Muscle of back (tissue), 11 donors: ENCODE results near the gene PNRC2. TPM values are rescaled to one million over a fixed set of nuclear protein-coding genes. Genes with fewer than 3 reads are reported as not detected.
"Not testable (repeated sequence)": the region's sequence is repeated elsewhere in the genome, so short reads cannot be mapped to it uniquely, and the experiment has no call there.

ENCODE experiments used
- DNase-seq, 3 donors: peaks; one replicate each; pipeline versions ENCODE4 v3.0.0 to v3.0.0-alpha.2; 2013
- polyA plus RNA-seq, 10 donors: library from polyadenylated mRNA; unstranded; fragments of 120-200 nt; gene quantifications; one replicate each; pipeline ENCODE4 v1.2.1, GENCODE V29; 2013; ENCODE audit not compliant: insufficient read length in 10 of 10

The PNRC2 gene
- polyA plus RNA-seq, 10 donors = 96.5 to 144 (median 104) TPM

GRCh38 chr1:23931491-23931880, 28.1 kb upstream of the PNRC2 start:
- DNase-seq = no peak

GRCh38 chr1:23936481-23937176, 23.0 kb upstream of the PNRC2 start:
- no peak for DNase-seq

DNA sequence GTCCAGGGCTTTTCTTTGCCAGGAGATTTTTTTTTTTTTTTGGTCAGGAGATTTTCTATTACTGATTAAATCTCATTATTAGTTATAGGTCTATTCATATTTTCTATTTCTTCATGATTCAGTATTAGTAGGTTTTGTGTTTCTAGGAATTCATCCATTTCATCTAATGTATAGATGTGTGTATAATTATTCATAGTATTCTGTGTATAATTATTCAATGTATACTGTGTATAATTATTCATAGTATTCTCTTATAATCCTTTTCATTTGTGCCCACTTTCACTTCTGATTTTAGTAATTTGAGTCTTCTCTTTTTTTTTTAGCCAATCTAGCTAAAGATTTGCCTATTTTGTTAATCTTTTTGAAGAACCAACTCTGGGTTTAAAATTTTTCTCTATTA, 12.3 kb upstream of the PNRC2 start:
- no peak for DNase-seq

- no peak for DNase-seq
These were observed 6.6 kb upstream of the PNRC2 start for GRCh38 chr1:23953020-23953419.

GRCh38 chr1:23957096-23957495, 2.5 kb upstream of the PNRC2 start:
- no peak for DNase-seq

DNA sequence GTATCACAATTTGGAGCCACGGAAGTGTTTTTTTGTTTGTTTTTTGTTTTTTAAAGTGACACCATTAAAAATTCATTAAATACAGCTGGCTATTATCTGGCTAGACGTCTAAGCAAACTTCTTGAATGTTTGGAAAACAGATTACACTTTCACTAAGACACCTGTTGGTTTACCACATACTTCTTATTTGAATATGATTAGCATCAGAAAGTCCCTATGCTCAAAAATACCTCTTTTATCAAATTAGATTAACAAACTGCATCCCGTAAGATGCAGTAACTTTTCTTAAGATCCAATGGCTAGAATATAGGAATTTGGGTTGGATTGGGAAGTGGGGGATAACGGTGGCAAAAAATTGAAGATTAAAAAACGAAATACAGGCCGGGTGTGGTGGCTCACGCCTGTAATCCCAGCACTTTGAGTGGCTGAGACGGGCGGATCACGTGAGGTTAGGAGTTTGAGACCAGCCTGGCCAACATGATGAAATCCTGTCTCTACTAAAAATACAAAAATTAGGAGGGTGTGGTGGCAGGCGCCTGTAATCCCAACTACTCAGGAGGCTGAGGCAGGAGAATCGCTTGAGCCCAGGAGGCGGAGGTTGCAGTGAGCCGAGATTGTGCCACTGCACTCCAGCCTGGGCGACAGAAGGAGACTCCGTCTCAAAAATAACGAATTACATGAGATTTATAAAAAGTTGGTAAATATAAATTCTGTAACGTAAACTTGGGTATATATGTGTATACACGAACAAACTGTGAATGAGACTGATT, 1.4 kb upstream of the PNRC2 start:
- not testable (repeated sequence) for DNase-seq

GRCh38 chr1:23958810-23959460, 693 bp upstream of the PNRC2 start:
- peak; percentile 89 to 96 (median 90) for DNase-seq

GRCh38 chr1:23960291-23961020, 828 bp downstream of the PNRC2 start:
- no peak for DNase-seq

DNA sequence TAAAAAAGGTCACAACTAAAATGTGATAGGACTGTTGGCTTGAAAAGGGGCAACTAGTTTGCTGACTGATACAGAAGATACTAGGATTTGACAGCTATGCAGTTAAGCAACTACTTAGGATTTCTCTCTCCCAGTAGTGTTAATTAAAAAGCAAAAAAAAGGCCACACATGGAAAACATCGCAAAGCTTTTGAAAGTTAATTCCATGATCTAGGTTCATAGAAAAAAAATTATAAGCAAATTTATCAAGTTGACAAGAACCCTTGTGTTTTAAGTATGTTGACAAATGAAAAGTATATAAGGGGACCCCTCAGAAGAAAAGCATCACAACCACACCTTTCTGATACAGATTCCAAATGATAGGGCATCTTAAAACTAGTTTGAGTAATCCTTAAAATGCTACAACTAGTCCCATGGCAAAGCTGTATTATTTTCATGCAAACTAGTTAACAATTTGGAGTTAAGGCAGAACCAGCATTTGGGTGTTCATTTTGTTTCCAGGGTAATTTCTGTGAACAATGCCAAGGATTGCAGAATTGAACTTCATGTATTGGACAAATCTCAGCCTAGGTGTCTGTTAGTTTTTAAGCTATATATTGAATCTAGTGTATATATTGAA, 4.1 kb downstream of the PNRC2 start:
- no peak for DNase-seq

DNA sequence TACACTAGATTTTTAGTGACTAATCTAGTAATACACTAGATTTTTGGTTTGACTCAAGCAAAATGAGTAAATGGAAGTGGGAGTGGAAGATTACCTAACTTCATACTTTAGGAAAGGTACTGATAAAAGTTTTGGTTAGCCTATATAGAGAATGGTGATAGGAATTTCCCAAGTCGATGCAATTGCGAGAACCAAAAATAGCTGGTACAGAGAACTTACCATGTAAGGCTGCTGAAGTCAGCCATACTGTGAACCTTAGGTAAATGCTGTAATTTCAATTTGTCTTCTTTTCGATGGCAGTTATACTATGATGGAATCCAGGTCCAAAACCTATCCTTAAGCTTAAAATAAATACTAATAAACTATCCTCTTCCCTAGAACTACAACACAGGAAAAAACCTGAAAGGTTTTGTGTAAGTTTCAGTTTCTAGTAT, 4.6 kb downstream of the PNRC2 start:
- DNase-seq = no peak

- DNase-seq = no peak
These were observed 5.4 kb downstream of the PNRC2 start for GRCh38 chr1:23964790-23965740.

- no peak for DNase-seq
These were observed 7.4 kb downstream of the PNRC2 start for GRCh38 chr1:23966973-23967493.

- no peak for DNase-seq
These were observed 8.2 kb downstream of the PNRC2 start for GRCh38 chr1:23967871-23968270.

GRCh38 chr1:23977187-23977853, 17.7 kb downstream of the PNRC2 start:
- DNase-seq = no peak

DNA sequence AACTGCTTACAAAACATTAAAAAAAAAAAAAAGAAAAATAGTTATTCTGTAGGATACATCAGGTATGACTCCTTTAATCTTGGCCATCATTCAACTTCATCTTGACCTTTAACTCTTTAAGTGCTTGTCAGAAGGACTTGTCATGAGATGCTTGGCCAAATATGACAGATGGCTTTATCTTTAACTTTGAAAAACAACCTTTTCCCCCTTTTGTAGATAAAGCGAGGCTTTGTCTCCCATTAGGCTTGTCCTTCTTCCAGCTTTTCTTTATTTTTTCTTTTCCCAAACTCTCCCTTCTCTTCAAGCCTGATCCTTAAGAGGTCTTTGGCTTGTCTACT, 18.2 kb downstream of the PNRC2 start:
- DNase-seq = no peak

DNA sequence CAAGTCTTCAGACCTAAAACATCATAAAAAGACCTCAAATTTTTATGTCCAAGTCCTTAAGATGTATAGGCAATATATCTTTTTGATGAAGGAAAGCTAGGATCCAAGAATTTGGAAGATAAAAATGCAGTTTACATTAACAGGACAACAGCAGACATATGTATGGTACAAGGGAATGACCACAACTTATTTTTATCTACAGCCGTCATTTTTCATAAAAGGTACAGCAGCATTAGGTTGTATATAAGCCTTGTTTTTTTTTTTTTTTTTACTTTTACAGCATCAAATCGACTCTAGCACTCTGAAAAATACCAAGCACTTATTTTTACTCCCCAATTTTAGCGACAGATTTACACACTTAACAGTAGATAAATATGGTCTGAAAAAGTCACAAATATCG, 19.2 kb downstream of the PNRC2 start:
- DNase-seq = no peak

- peak in 1 of 3 donors; percentile 47 for DNase-seq
These were observed 19.8 kb downstream of the PNRC2 start for GRCh38 chr1:23979387-23979880.

DNA sequence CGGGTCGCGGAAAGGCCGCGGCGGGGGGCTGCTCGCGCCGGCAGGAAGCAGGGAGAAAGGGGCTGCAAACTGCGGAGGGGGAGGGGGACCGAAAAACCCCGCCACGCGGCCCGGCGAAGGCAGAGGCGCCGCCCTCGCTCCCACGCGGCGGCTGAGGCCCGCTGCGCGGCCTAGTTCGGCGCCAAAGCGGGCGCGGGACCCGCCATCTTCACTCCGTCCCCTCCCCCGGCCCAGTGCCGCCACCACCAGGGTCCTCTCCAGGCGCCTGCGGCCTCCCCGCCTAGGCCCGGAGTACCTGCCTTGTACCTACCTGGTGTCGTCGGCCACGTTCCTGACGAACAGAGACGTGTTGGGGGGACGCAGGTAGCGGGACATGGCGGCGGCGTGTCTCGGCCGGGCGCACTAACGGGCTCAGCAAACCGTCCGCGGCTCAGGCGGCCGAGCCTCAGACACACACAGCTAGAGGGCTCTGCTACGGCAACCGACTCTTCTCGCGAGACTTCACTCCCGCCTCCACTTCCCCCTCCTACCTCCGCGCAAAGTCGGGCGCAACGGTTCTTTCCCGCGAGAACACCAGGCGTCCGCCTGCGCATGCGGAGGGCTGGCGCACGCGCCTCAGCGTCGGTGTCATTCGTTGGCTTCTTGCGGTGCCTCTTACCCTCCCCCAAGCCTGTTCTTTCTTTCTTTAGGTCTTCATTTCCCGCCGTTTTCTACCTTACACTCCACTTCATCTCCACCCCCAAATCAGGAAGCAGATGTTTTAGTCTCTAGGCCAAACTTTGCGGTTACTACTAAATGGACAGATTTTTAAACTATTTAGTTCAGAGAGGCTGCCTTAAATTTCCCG, 20.5 kb downstream of the PNRC2 start, which contains the start of gene SRSF10:
SRSF10 (minus strand) TSS at position 447 of the 847 bp plus-strand sequence; CDS start at position 375, 72 bp downstream.
- DNase-seq = peak; percentile 99 to 100 (median 100)
